HEK293T (cell line): ENCODE data around the gene PDSS2.

Source experiments
- ARNT ChIP-seq: fragments of 450-650 bp; IDR thresholded peaks from 2 replicates; pipeline ENCODE4 v1.6.1; 2017; ENCODE audit warnings: mild to moderate bottlenecking
- BHLHE40 ChIP-seq: fragments of 450-650 bp; IDR thresholded peaks from 2 replicates; pipeline ENCODE4 v1.6.1; 2016; ENCODE audit warnings: mild to moderate bottlenecking, moderate library complexity, borderline replicate concordance
- CTBP1 ChIP-seq: fragments of 450-650 bp; IDR thresholded peaks from 2 replicates; pipeline ENCODE4 v1.6.1; 2016; ENCODE audit warnings: borderline replicate concordance
- ELF4 ChIP-seq: fragments of 450-650 bp; IDR thresholded peaks from 2 replicates; pipeline ENCODE4 v1.6.1; 2017; ENCODE audit warnings: antibody characterized with exemption
- FOXA1 ChIP-seq: fragments of 450-650 bp; IDR thresholded peaks from 2 replicates; pipeline ENCODE4 v1.6.1; 2016; ENCODE audit warnings: mild to moderate bottlenecking
- FOXK2 ChIP-seq: fragments of 450-650 bp; IDR thresholded peaks from 2 replicates; pipeline ENCODE4 v1.6.1; 2016; ENCODE audit warnings: mild to moderate bottlenecking
- FOXM1 ChIP-seq: fragments of 450-650 bp; IDR thresholded peaks from 2 replicates; pipeline ENCODE4 v1.6.1; 2017; ENCODE audit warnings: mild to moderate bottlenecking, borderline replicate concordance
- HDGF ChIP-seq: fragments of 450-650 bp; IDR thresholded peaks from 2 replicates; pipeline ENCODE4 v1.6.1; 2017; ENCODE audit warnings: antibody characterized with exemption, borderline replicate concordance
- LEF1 ChIP-seq: fragments of 450-650 bp; IDR thresholded peaks from 2 replicates; pipeline ENCODE4 v1.6.1; 2017; ENCODE audit warnings: mild to moderate bottlenecking, borderline replicate concordance
- NFRKB ChIP-seq: fragments of 450-650 bp; IDR thresholded peaks from 2 replicates; pipeline ENCODE4 v1.6.1; 2016; ENCODE audit warnings: mild to moderate bottlenecking, moderate library complexity
- SP1 ChIP-seq: fragments of 450-650 bp; IDR thresholded peaks from 2 replicates; pipeline ENCODE4 v1.6.1; 2017
- TARDBP ChIP-seq: fragments of 450-650 bp; IDR thresholded peaks from 2 replicates; pipeline ENCODE4 v1.6.1; 2016
- ZNF384 ChIP-seq: fragments of 450-650 bp; IDR thresholded peaks from 2 replicates; pipeline ENCODE4 v1.6.1; 2016

DNA sequence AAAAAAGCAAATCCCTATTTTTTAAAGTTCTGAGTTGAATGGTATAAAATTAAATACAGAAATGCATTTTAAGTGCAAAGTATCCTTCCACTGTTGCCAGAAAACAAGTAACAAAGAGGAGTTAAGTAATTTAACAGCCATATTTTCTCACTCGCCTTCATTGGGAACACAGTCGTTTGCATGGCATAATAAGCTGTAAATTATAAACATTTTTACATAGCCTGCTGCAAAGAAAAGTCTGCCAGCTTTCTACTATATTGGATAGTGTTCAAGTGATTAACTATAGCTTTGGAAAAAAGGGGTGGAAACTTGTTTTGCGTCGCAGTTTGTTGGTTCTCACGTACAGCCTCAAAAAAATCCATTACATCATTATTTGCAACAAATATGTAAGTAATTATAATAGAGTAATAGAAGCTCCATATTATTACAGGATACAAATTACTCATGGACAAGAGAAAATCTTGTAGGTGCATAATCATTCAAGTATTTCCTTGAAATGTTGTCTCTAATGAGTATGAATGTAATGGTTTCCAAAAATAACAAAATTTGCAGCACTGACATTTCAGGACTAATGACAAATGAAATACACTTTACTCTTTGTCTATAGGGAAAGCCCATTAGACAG is 139.3 kb downstream of the PDSS2 start:
- TF ChIP-seq SP1 (no peak), FOXK2 (no peak), NFRKB (no peak), FOXA1 (no peak), HDGF (no peak), ARNT (no peak), CTBP1 (no peak), ELF4 (no peak), TARDBP (no peak), ZNF384 (no peak), FOXM1 (no peak), BHLHE40 (no peak), LEF1 (no peak)
